Mammary epithelial cell (primary cell): Measurements from ENCODE around the gene ARID3A.

Experiments
- CTCF ChIP-seq, 2 donors: IDR thresholded peaks in 1 of 2; conservative IDR thresholded peaks in 1 of 2; 2 replicates each; pipeline ENCODE4 v1.5.1; 2011 to 2012; ENCODE audit warnings: inconsistent platforms in 2 of 2, low read length in 2 of 2, mild to moderate bottlenecking in 2 of 2, control low read depth in 1 of 2, low read depth in 1 of 2; ENCODE audit not compliant: insufficient read depth in 1 of 2; ENCODE audit errors: extremely low read depth in 1 of 2
- EZH2 ChIP-seq: IDR thresholded peaks from 2 replicates; pipeline ENCODE4 v1.6.1; 2012; ENCODE audit warnings: low read length, inconsistent platforms, borderline replicate concordance

DNA sequence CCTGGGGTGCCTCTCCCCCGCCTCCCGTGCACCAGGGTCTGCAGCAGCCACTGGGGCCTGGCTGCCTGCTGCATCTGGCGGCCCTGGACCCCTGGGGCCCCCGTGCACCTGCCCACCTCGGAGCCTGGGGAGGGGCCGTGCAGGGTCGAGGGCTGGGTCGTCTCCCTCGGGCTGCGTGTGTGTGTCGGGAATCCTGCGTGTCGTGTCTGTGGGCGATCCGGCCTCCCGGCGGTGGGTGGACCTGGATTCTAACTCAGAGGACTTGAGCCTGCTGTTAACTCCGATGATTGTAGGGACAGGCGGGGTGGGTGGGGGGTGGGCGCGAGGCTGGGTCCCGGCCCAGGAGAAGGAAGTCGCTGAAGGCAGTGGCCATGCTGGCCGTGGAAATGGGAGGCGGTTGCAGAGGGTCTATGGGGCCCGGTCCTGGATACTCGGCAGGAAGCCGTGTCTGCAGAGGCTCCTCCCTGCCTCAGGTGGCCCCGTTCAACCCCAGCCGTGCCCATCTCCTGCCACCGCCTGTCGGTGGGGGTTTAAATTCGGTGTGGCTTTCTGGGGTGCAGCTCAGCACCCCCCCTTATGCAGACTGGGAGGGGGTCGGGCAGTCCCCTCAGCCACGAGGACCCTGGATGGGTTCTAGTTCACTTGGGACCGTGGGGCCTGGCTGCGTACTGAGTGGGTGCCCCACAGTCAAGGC lies 48.9 kb downstream of the ARID3A start:
- no peak for TF ChIP-seq CTCF (conservative IDR thresholded peaks at IDR 0.05 in 1 of 2, IDR thresholded peaks at IDR 0.05 in 1 of 2; ENCODE audit: extremely low read depth in 1 of 2, insufficient read depth in 1 of 2, low read depth in 1 of 2, low read length in 2 of 2)
- no peak for TF ChIP-seq EZH2
